ENCODE measurements around the gene FKBP8.

- TF ChIP-seq, protein P1, sequence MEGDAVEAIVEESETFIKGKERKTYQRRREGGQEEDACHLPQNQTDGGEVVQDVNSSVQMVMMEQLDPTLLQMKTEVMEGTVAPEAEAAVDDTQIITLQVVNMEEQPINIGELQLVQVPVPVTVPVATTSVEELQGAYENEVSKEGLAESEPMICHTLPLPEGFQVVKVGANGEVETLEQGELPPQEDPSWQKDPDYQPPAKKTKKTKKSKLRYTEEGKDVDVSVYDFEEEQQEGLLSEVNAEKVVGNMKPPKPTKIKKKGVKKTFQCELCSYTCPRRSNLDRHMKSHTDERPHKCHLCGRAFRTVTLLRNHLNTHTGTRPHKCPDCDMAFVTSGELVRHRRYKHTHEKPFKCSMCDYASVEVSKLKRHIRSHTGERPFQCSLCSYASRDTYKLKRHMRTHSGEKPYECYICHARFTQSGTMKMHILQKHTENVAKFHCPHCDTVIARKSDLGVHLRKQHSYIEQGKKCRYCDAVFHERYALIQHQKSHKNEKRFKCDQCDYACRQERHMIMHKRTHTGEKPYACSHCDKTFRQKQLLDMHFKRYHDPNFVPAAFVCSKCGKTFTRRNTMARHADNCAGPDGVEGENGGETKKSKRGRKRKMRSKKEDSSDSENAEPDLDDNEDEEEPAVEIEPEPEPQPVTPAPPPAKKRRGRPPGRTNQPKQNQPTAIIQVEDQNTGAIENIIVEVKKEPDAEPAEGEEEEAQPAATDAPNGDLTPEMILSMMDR (IDR thresholded peaks at IDR 0.05; ENCODE audit: poor library complexity), result no peak
- TF ChIP-seq EZH2phosphoT487 (IDR thresholded peaks at IDR 0.05; ENCODE audit: low read depth, severe bottlenecking, unreplicated experiment), result no peak
Measured at GRCh38 chr19:18521692-18522123, 21.7 kb downstream of the FKBP8 start, which contains the start of gene ELL.
